ENCODE results near the gene GALNT10.

The GALNT10 gene

DNA sequence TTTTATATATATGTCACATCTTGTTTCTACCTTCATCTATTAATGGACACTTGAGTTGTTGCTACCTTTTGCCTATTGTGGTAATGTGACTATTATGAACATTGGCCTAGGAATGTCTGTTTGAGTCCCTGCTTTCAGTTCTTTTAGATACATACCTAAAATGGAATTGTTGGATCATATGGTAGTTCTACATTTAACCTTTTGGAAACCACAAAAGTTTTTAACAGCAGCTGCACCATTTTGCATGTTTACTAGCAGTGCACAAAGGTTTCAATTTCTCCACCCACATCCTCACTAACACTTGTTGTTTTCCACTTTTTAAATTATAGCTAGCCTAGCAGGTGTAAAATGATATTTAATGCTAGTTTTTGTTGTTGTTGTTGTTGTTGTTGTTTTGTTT is 88.4 kb downstream of the GALNT10 start:
- no peaks in the 10 kb centered on the region for H3F3A ChIP-seq (ENCODE audit: control insufficient read depth, insufficient read depth)
- H4K20me1 ChIP-seq (ENCODE audit: control insufficient read depth, insufficient read depth, low read depth, low read length) = no peaks in the 10 kb centered on the region; the same call in 1 of the 2 replicates
- H3K36me3 ChIP-seq (ENCODE audit: control insufficient read depth, low read length) = no peaks in the 10 kb centered on the region
- H3K4me1 ChIP-seq (ENCODE audit: control insufficient read depth, low read length) = no peaks in the 10 kb centered on the region
- TF ChIP-seq EZH2phosphoT487 (IDR thresholded peaks at IDR 0.05; ENCODE audit: borderline replicate concordance, low read length) = no peak
- TF ChIP-seq, protein P1, sequence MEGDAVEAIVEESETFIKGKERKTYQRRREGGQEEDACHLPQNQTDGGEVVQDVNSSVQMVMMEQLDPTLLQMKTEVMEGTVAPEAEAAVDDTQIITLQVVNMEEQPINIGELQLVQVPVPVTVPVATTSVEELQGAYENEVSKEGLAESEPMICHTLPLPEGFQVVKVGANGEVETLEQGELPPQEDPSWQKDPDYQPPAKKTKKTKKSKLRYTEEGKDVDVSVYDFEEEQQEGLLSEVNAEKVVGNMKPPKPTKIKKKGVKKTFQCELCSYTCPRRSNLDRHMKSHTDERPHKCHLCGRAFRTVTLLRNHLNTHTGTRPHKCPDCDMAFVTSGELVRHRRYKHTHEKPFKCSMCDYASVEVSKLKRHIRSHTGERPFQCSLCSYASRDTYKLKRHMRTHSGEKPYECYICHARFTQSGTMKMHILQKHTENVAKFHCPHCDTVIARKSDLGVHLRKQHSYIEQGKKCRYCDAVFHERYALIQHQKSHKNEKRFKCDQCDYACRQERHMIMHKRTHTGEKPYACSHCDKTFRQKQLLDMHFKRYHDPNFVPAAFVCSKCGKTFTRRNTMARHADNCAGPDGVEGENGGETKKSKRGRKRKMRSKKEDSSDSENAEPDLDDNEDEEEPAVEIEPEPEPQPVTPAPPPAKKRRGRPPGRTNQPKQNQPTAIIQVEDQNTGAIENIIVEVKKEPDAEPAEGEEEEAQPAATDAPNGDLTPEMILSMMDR (IDR thresholded peaks at IDR 0.05; ENCODE audit: low read depth, low read length, poor library complexity, severe bottlenecking) = no peak
- no peak overlapping the region for H3K4me3 ChIP-seq (ENCODE audit: low read length)
- no peak overlapping the region for H3K4me2 ChIP-seq (ENCODE audit: low read length)
- H3K79me2 ChIP-seq (ENCODE audit: control insufficient read depth, low read length) = no peaks in the 10 kb centered on the region
- H3K9me2 ChIP-seq (replicated peaks; ENCODE audit: control insufficient read depth, low read length) = no peaks in the 10 kb centered on the region
- no peaks in the 10 kb centered on the region for H3K9me3 ChIP-seq (ENCODE audit: control insufficient read depth, insufficient read depth, low read length)
- H3K27ac ChIP-seq (ENCODE audit: low read depth, low read length) = no peak overlapping the region
- peaks cover 4% of the 10 kb centered on the region; the same call in 1 of the 2 replicates for H3K27me3 ChIP-seq (ENCODE audit: control insufficient read depth, low read length)

DNA sequence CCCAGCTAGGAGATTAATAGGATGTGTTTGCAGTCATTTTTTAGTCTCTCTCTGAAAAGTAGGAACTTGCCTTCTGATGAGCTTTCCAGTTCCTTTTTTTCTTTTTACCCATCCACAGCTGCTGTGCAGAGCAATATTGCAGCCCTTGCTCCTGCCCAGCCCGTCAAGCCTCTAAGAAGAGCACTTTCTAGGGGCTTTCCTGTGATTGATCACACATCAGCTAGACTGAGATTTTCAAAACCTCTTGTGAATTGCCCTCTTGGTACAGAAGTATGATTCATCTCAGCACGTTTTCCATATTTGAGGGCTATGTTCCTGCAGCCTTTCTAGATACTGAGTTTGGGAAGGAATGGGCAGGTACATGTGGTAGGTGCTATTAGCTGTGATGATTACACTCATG is 93.9 kb downstream of the GALNT10 start:
- Histone ChIP-seq H3K27me3 (ENCODE audit: control insufficient read depth, low read length) (no peaks in the 10 kb centered on the region), H3K4me1 (ENCODE audit: control insufficient read depth, low read length) (no peaks in the 10 kb centered on the region), H3K4me3 (ENCODE audit: low read length) (no peak overlapping the region), H3F3A (ENCODE audit: control insufficient read depth, insufficient read depth) (no peaks in the 10 kb centered on the region), H3K4me2 (ENCODE audit: low read length) (no peak overlapping the region), H4K20me1 (ENCODE audit: control insufficient read depth, insufficient read depth, low read depth, low read length) (no peaks in the 10 kb centered on the region), H3K9me3 (ENCODE audit: control insufficient read depth, insufficient read depth, low read length) (no peaks in the 10 kb centered on the region), H3K27ac (ENCODE audit: low read depth, low read length) (no peak overlapping the region), H3K9me2 (replicated peaks; ENCODE audit: control insufficient read depth, low read length) (no peaks in the 10 kb centered on the region), H3K36me3 (ENCODE audit: control insufficient read depth, low read length) (no peaks in the 10 kb centered on the region), H3K79me2 (ENCODE audit: control insufficient read depth, low read length) (no peaks in the 10 kb centered on the region)
- TF ChIP-seq, protein P1 (IDR thresholded peaks at IDR 0.05; ENCODE audit: low read depth, low read length, poor library complexity, severe bottlenecking) = no peak
- TF ChIP-seq EZH2phosphoT487 (IDR thresholded peaks at IDR 0.05; ENCODE audit: borderline replicate concordance, low read length) = no peak

DNA sequence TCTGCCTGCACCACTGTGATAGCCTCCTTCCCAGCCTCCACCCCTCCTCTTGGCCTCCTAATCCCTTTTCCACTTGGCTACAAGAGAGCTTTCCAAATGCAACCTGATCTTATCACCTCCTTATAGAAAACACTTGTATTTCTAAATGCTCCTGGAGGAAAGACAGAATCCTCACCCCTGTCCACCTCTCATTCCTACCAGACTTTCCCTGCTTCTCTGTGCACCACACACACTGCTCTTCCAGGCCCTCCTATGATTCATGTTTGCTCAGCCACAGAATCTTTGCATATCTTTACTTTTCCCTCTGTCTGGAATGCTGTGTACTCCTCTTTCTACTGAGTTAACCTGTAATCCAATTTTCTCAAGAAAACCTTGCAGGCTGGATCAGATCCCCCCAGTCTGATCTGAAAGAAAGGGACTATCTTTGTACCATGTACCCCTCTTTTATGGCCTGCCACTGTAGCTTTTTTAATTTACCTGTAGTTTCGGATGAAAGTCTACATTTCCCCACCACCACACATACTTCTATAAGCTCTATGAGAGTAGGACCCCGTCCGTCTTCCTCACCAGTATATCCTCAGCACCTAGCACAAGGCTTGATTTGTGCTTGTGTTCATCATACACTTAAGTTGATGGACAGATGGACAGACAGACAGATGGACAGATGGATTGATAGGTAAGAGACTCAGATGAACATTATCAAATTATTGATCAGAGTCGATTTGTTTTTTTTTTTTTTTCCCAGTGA is 95.3 kb downstream of the GALNT10 start:
- Histone ChIP-seq H3F3A (ENCODE audit: control insufficient read depth, insufficient read depth) (no peaks in the 10 kb centered on the region), H3K4me3 (ENCODE audit: low read length) (no peak overlapping the region), H3K4me1 (ENCODE audit: control insufficient read depth, low read length) (no peaks in the 10 kb centered on the region), H3K4me2 (ENCODE audit: low read length) (no peak overlapping the region), H4K20me1 (ENCODE audit: control insufficient read depth, insufficient read depth, low read depth, low read length) (no peaks in the 10 kb centered on the region), H3K9me2 (replicated peaks; ENCODE audit: control insufficient read depth, low read length) (no peaks in the 10 kb centered on the region), H3K9me3 (ENCODE audit: control insufficient read depth, insufficient read depth, low read length) (no peaks in the 10 kb centered on the region), H3K27ac (ENCODE audit: low read depth, low read length) (no peak overlapping the region), H3K79me2 (ENCODE audit: control insufficient read depth, low read length) (no peaks in the 10 kb centered on the region), H3K27me3 (ENCODE audit: control insufficient read depth, low read length) (no peaks in the 10 kb centered on the region), H3K36me3 (ENCODE audit: control insufficient read depth, low read length) (no peaks in the 10 kb centered on the region)
- TF ChIP-seq, protein P1 (IDR thresholded peaks at IDR 0.05; ENCODE audit: low read depth, low read length, poor library complexity, severe bottlenecking) = no peak
- TF ChIP-seq EZH2phosphoT487 (IDR thresholded peaks at IDR 0.05; ENCODE audit: borderline replicate concordance, low read length) = no peak
